ENCODE measurements around the gene GRSF1.

DNA sequence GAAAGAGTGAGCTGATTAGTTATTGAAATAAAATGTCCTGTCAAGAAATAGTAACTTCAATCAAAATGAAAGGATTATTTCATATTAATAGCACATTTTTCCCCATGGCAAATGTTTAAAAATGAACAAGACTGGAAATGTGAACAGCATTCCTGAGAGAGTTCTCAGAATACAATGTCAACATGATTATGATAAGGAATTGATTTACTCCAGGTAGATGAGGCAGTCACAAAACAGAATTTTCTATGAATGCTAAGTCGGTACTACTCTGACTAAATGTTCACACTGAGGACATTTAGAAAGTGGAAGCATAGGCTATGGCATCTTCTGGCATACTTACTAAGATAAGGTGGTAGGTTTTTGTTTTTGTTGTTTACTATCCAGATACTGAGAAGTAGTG is 19.4 kb upstream of the GRSF1 start:
- TF ChIP-seq, protein P1, sequence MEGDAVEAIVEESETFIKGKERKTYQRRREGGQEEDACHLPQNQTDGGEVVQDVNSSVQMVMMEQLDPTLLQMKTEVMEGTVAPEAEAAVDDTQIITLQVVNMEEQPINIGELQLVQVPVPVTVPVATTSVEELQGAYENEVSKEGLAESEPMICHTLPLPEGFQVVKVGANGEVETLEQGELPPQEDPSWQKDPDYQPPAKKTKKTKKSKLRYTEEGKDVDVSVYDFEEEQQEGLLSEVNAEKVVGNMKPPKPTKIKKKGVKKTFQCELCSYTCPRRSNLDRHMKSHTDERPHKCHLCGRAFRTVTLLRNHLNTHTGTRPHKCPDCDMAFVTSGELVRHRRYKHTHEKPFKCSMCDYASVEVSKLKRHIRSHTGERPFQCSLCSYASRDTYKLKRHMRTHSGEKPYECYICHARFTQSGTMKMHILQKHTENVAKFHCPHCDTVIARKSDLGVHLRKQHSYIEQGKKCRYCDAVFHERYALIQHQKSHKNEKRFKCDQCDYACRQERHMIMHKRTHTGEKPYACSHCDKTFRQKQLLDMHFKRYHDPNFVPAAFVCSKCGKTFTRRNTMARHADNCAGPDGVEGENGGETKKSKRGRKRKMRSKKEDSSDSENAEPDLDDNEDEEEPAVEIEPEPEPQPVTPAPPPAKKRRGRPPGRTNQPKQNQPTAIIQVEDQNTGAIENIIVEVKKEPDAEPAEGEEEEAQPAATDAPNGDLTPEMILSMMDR (IDR thresholded peaks at IDR 0.05; ENCODE audit: borderline replicate concordance, extremely low read depth, low read length, poor library complexity, severe bottlenecking): no peak
- TF ChIP-seq EZH2 (IDR thresholded peaks at IDR 0.05; ENCODE audit: borderline replicate concordance, low read depth, low read length, severe bottlenecking): no peak
